ENCODE measurements around the gene IRF2BPL. TPM values are rescaled to one million over a fixed set of nuclear protein-coding genes. Genes with fewer than 3 reads are reported as not detected.
A peak's percentile ranks its signal among the peaks of the same experiment; 100 is the strongest.
"Not testable (repeated sequence)": the region's sequence is repeated elsewhere in the genome, so short reads cannot be mapped to it uniquely, and the experiment has no call there.

IRF2BPL gene
- polyA plus RNA-seq, 1 donor = 42.3 TPM

DNA sequence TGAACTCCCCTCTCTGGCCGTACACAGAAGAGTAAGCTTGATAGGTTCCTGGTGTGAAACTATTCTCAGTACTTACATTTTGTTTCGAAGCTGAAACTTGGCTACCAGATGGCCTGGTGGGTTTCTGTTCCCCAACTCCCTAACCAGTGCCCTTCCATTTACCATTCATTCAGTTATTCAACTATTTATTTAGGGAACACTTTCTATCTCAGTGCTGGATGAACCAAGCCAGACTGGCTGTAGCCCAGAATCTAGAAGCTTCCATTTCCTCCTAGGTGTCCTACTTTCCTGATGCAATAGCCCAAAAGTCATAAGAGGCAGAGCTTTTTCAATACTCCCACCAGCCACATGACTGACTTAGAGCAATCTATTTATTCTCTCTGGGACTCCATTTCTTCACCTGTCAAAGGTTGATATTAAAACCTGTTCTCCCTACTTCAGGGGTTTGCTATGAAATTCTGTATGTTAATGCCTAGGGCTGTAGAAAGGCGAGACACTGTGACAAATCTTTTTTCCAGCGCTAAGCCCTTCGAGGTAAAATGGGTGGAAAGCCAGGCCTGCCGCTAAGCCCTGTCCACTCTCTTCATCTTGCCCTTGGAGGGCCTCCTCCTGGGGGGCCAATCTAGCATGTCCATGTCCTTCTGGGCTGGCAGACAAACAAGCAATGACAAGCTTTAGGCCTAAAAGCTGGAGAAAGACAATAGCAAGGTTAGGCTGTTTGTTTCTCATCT, 8.1 kb upstream of the IRF2BPL start:
- DNase-seq = no peak

- no peak for DNase-seq
Observed at GRCh38 chr14:77035267-77035666, 6.8 kb upstream of the IRF2BPL start.

- no peak for DNase-seq
Observed at GRCh38 chr14:77033622-77034589, 5.4 kb upstream of the IRF2BPL start.

DNA sequence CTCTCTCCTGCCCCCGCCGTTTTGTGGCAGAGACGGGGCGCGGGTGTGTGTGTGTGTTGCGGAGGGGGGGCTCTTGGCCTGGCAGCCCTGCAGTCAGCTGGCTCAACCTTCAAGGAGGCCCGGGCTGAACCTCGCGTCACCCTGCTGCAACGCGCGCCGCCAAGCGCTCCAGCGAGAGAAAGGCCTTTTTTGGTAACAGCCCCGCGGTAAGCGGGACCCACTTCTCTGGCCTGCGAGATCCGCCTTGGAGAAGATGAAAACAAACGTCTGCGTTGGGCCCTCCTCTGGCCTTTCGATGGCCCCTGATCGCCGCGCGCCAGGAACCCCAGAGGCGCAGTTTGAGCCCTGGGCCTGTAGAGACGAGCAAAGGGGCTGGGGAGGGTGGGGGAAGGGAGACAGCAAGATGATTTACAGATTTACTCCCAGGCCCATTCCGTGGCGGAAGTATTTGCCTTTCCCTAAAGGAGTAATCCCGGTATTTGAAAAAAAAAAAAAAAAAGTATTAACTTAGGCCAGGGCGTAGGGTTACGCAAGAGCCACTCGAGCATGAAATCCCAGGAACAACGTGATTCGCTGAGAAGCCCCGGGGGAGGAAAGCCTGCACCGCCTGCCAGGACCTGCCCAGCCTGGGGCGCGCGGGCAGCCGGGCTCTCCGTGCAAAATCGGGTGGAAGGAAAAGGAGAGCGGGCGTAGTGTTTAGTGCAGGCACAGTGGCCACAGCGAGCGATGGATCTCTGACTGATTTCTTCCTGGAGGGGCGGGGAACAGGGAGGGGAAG, 4.5 kb upstream of the IRF2BPL start:
- DNase-seq = peak; percentile 94

GRCh38 chr14:77032491-77032843, 4.0 kb upstream of the IRF2BPL start:
- DNase-seq = no peak

DNA sequence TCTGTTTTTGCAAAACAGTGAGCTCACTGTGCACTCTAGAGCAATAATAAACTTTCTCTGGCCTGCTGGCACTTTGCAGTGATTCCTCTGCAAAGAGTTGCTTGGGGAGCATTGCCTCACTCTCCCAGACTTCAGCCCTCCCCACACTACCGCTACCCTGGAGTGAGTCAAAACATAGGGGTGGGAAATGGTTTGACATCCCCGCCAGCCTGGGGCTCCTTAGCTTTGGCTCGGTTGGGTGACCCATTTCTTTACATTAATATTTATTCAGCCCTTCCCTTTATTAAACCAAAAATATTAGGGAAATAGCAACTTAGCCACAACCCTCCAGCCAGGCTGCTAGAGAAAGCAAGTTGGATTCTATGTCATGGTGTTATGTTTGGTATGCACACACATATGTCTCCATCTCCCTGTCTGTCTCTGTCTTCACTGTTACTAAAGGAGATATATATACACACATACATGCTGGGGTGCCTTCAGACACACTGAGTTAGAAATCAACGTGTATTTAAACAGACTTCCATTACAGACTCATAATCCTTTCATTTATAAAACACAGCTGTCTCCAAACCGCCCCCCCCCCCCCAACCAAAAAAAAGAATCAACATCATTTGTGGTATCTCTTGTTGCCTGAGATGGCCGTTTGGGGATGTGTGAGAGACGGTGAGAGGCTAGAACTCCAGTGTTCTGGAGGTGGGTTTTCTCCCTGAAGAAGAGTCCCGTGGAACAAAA, 3.4 kb upstream of the IRF2BPL start:
- DNase-seq = no peak

DNA sequence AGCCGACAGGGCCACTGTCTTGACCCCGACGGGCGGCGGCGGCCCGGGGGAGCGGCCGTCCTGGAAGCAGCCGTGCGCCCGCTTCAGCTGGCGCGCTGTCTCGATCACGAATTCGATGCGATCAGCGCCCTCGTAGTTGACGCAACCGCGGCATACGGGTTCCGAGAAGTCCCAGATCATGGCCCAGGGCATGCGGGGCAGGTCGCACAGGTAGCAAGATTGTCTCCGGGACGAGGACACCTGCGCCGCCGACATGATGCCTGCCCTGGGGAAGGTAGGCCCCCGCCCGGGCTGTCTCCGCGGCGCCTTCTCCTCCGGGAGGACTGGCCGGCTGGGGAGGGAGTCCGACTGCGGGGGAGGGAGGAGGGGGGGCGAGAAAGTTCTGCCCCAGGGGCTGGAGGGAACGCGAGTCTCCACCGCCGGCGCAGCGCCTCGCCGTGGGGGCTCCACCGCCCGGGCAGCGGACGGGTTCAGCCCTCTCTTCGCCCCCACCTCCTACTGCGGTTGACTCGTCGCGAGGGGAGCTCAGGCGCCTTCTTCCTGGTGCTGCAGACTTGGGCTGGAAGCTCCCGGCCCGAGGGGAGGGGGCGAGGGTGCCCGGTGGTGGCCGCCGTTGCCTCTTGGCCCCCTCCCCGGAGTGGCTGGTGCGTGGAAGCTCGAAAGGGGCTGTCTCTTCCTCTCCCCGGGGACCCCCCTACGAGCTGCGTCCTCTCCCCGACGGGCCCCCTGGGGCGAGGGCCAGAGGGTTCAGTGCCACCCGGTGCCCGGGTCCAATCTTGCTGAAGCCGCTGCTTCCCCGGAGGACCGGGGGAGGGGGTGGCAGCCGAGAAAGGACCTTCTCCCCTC, 747 bp downstream of the IRF2BPL start:
- no peak for DNase-seq

GRCh38 chr14:77026930-77027537, 1.5 kb downstream of the IRF2BPL start:
- no peak for DNase-seq

DNA sequence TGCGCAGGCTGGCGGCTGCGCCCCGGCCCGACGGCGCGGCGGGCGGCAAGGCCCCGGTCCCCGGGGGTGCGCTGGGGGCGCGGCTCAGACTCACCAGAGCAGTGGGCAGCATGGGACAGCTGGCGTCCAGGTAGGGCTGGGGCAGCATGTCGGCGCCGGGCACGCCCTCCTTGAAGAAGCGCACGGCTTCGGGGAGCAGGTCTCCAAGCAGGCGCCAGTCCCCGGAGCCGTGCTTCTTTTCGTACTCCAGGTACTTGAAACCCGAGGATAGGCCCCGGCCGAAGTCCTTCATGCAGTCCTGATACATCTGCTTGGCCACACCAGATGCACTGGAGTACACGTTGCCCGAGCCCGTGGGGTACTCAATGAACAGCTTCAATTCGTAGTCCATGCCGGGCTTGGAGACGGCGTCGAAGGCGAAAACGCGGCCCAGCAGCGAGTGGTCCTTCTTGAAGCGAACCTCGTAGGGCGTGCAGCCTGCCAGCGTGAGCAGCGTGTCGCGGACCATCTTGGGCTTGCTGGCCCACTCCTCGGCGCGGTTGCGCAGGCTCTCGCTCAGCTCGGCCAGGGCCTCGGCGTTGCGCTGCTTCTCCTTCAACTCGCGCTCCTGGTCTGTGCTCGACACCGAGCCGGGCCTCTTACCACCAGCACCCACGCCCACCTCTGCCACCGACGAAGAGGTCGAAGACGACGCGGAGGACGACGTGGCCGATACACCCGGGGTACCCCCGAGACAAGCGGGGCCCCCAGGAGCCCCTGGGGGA, 2.2 kb downstream of the IRF2BPL start:
- no peak for DNase-seq

GRCh38 chr14:77025744-77026165, 2.8 kb downstream of the IRF2BPL start:
- no peak for DNase-seq

- no peak for DNase-seq
Observed at GRCh38 chr14:77024171-77024691, 4.3 kb downstream of the IRF2BPL start.

DNA sequence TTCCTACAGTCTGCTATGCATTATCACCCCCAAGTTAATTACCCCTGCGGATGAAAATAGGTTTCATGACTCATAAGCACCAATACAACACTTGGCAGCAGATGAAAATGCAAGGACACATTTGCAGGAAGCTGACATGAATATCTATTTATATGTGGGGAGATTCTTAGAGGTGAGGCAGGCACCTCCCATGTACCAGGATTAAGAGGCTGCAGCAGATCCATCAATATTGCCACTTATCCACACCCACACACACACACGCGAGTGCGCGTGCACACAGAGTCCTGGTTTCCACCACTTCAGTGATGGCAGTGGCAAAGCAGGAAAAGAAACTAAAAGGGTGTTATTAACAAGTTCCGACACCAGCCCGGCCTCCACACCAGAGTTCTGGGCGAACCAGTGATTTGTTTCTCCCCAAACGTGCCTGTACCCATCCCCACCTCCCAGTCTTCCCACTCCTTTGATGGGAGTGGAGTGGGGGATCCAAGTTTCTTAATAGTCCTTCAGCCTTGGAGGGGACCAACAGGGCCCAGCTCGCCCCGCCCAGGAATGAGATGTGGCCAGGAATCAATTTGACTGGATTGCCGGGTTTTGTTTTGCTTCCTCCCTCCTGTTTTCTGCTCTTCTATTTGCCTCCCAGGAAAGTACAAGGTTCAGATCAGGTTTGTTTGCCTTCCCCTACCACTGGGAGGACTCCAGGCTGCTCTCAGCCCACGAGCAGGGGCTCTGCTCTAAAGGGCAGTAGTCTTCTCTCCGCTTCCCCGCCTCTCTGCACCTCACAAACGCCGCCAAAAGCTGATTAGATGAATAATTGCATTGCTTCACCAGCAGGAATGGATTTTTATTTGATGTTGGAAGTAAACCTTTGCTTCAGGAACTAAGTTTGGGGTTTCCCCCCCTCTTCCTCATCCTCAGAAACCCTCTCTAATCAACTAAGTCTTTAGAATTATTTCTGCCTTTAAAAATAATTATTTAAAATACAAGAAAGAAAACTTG, 5.2 kb downstream of the IRF2BPL start:
- no peak for DNase-seq

DNA sequence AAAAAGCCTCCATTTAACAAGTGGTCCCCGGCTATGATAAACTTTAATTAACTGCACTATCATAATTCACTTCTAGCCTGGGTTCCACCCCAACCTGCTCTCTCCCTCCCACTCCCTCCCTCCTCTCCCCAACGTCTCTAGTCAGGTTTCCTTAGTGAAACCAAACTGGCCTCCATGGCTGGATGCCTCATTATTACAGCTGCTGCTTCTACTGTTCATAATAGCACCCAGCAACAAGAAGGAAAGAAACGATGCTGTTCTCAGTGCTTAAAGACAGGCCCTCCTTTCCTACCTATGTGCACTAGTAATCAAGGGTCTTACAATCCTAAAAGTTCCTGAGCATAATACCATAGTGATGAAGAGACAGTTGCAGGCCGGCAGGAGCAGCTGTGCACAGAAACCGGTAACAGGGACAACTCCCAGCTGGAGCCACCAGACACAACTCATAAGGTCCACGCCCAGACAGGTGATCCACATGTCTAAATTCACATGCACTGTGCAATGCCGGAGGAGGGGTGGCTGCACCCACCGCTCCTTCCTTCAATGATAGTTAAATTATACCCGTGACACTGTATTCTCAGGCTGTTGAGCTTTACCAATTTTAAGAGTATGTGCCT, 6.2 kb downstream of the IRF2BPL start:
- DNase-seq = no peak

GRCh38 chr14:77021424-77021823, 7.1 kb downstream of the IRF2BPL start:
- DNase-seq = not testable (repeated sequence)

GRCh38 chr14:77018785-77019184, 9.7 kb downstream of the IRF2BPL start:
- no peak for DNase-seq

- DNase-seq = no peak
Observed at GRCh38 chr14:77017666-77018065, 10.8 kb downstream of the IRF2BPL start.

DNA sequence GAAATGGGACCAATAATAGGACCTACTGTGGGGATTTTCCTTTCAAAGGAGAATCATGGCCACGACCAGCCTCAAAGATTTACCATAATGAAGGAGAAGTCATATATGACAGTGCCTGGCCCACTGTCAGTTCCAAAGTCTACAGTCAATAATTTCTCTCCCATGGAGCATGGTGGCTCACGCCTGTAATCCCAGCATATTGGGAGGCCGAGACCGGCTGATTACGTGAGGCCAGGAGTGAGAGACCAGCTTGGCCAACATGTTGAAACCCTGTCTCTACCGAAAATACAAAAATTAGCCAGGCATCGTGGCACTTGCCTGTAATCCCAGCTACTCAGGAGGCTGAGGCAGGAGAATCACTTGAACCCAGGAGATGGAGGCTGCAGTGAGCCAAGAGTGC, 13.8 kb downstream of the IRF2BPL start:
- no peak for DNase-seq
